Tibial artery (tissue), 4 donors: Measurements from ENCODE around the gene PIP4K2A.
"Not testable (repeated sequence)": the region's sequence is repeated elsewhere in the genome, so short reads cannot be mapped to it uniquely, and the experiment has no call there.

Experiments used
- DNase-seq, 2 donors: peaks; one replicate each; pipeline ENCODE4 v3.0.0-alpha.2; 2019
- H3K27ac ChIP-seq, 2 donors: fragments of 200-600 bp; sonication (generic) in 1 of 2; 1 replicate in 1 of 2; 2 replicates in 1 of 2; pipeline ENCODE4 v1.5.1; 2018 to 2019; ENCODE audit warnings: mild to moderate bottlenecking in 1 of 2
- H3K27me3 ChIP-seq, 2 donors: fragments of 200-600 bp; sonication (generic) in 1 of 2; one replicate each; pipeline versions ENCODE4 v1.5.1 to v1.6.0; 2016 to 2019
- H3K36me3 ChIP-seq, 3 donors: fragments of 200-600 bp; sonication (generic) in 2 of 3; one replicate each; pipeline ENCODE4 v1.5.1; 2016 to 2019; ENCODE audit warnings: mild to moderate bottlenecking in 2 of 3
- H3K4me1 ChIP-seq, 4 donors: fragments of 200-600 bp; sonication (generic) in 2 of 4; 1 replicate in 3 of 4; 2 replicates in 1 of 4; pipeline ENCODE4 v1.5.1; 2016 to 2019
- H3K4me3 ChIP-seq, 2 donors: fragments of 200-600 bp; sonication (generic) in 1 of 2; 1 replicate in 1 of 2; 2 replicates in 1 of 2; pipeline ENCODE4 v1.5.1; 2018 to 2019; ENCODE audit warnings: mild to moderate bottlenecking in 2 of 2
- H3K9me3 ChIP-seq, 3 donors: fragments of 200-600 bp; sonication (generic) in 1 of 3; one replicate each; pipeline ENCODE4 v1.5.1; 2016 to 2019
- CTCF ChIP-seq, 2 experiments: fragments of 200-600 bp in 1 of 2; fragments of 450-650 bp in 1 of 2; IDR thresholded peaks; one replicate each; pipeline ENCODE4 v1.5.1; 2017 to 2019; ENCODE audit warnings: antibody characterized with exemption in 2 of 2, mild to moderate bottlenecking in 1 of 2, moderate library complexity in 1 of 2
- intact Hi-C: fragments of 100-400 bp; cut with DNase I; formaldehyde crosslinking; loops from one replicate; pipeline ENCODE4 v1.15.0; 2023; ENCODE audit warnings: low total_unique reads

The PIP4K2A gene

DNA sequence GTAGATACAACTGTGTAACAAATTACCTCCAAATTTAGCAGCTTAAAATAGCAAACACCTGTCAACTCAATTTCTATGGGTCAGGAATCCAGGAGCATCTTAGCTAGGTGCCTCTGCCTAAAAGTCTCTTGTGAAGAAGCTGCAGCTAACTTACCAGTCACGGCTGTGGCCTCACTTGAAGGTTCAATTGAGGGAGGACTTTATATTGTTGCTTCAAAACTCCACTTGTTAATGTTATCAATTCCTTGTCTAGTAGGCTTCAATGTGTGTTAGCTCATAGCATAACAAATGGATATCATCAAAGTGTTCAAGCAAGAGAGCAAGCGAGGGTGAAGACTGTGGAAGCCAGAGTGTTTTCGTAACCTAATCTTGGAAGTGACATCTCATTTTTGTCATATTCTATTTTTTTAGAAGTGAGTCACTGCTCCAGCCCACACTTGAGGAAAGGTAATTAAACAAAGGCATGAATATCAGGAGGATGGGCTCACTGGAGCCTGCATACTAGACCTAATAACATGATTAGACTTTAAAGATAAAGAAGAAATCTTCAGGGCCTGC, 196.1 kb downstream of the PIP4K2A start:
- intact Hi-C loops: no loop called here
- Histone ChIP-seq H3K9me3 (peaks cover 0 to 18% (median 4%) of the 10 kb centered on the region in 3 donors), H3K36me3 (no peaks in the 10 kb centered on the region), H3K4me3 (no peak overlapping the region), H3K27me3 (peaks cover 0 to 13% of the 10 kb centered on the region in 2 donors), H3K4me1 (no peaks in the 10 kb centered on the region), H3K27ac (no peak overlapping the region)
- TF ChIP-seq CTCF (IDR thresholded peaks at IDR 0.05): no peak
- no peak for DNase-seq

DNA sequence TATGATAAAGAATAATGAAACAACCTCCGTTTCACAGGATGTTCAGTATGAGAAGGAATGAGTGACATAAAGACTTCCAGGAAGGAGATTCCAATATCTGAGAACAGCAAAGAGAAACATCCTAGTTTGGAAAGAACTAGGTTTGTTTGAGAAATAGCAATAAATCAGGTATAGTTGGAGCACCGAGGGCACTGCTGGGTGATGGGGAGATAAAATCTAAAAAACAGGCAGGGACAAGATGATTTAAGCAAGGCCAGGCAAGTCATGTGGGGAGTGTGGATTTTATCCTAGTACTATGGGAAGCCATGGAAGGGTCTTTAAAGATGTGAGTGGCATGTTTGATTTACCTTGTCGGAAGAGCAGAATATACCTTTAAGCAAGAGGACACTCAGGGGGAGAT, 199.4 kb downstream of the PIP4K2A start:
- intact Hi-C loops: no loop called here
- Histone ChIP-seq H3K9me3 (peaks cover 0 to 4% (median 2%) of the 10 kb centered on the region in 3 donors), H3K27ac (no peak overlapping the region), H3K4me1 (no peaks in the 10 kb centered on the region), H3K4me3 (no peak overlapping the region), H3K36me3 (no peaks in the 10 kb centered on the region), H3K27me3 (peaks cover 0 to 13% of the 10 kb centered on the region in 2 donors)
- no peak for TF ChIP-seq CTCF (IDR thresholded peaks at IDR 0.05)
- DNase-seq: no peak

DNA sequence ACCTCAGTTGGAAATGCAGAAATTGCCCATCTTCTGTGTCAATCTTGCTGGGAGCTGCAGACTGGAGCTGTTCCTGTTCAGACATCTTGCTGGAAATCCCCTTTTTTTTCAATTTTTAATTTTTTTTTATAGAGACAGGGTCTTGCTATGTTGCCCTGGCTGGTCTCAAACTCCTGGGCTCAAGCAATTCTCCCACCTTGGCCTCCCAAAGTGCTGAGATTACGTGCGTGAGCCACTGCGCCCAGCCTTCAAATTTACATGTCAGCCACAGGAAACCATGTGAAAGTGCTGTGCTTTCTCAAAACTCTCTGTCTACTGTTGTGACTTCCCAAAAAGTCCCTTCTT, 200.0 kb downstream of the PIP4K2A start:
- H3K4me3 ChIP-seq, H3K4me1 ChIP-seq, DNase-seq, H3K9me3 ChIP-seq, H3K36me3 ChIP-seq, intact Hi-C loops, H3K27ac ChIP-seq: not testable (repeated sequence)
- peaks cover 0 to 13% of the 10 kb centered on the region in 2 donors for H3K27me3 ChIP-seq

DNA sequence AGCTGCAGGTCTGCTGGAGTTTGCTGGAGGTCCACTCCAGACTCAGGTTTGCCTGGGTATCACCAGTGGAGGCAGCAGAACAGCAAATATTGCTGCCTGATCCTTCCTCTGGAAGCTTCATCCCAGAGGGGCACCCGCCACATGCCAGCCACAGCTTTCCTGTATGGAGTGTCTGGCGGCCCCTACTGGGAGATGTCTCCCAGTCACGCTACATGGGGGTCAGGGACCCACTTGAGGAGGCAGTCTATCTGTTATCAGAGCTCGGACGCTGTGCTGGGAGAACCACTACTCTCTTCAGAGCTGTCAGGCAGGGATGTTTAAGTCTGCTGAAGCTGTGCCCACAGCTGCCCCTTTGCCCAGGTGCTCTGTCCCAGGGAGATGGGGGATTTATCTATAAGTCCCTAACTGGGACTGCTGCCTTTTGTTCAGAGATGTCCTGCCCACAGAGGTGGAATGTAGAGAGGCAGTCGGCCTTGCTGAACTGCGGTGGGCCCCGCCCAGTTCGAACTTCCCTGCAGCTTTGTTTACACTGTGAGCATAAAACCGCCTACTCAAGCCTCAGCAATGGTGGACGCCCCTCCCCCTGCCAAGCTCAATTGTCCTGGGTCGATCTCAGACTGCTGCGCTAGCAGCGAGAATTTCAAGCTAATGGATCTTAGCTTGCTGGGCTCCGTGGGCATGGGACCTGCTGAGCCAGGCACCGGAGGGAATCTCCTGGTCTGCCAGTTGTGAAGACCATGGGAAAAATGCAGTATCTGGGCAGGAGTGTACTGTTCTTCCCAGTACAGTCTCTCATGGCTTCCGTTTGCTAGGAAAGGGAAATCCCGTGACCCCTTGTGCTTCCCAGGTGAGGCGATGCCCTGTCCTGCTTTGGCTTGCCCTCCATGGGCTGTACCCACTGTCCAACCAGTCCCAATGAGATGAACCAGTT, 200.6 kb downstream of the PIP4K2A start:
- H3K27ac ChIP-seq, H3K36me3 ChIP-seq, H3K4me1 ChIP-seq, H3K9me3 ChIP-seq, intact Hi-C loops, H3K4me3 ChIP-seq, DNase-seq: not testable (repeated sequence)
- H3K27me3 ChIP-seq: peaks cover 0 to 13% of the 10 kb centered on the region in 2 donors

DNA sequence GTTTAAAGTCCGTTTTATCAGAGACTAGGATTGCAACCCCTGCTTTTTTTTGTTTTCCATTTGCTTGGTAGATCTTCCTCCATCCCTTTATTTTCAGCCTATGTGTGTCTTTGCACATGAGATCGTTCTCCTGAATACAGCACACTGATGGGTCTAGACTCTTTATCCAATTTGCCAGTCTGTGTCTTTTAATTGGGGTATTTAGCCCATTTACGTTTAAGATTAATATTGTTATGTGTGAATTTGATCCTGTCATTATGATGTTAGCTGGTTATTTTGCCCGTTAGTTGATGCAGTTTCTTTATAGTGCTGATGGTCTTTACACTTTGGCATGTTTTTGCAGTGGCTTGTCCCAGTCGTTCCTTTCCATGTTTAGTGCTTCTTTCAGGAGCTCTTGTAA, 202.4 kb downstream of the PIP4K2A start:
- H3K9me3 ChIP-seq, intact Hi-C loops, H3K27ac ChIP-seq, DNase-seq, H3K36me3 ChIP-seq, H3K4me3 ChIP-seq, H3K4me1 ChIP-seq: not testable (repeated sequence)
- H3K27me3 ChIP-seq: peaks cover 0 to 13% of the 10 kb centered on the region in 2 donors

- H3K4me1 ChIP-seq, H3K36me3 ChIP-seq, intact Hi-C loops, DNase-seq, H3K27me3 ChIP-seq, H3K9me3 ChIP-seq, H3K4me3 ChIP-seq, H3K27ac ChIP-seq: not testable (repeated sequence)
Observed at GRCh38 chr10:22508214-22508613, 206.2 kb downstream of the PIP4K2A start.

- DNase-seq: no peak
- Histone ChIP-seq H3K9me3 (peaks cover 0 to 3% (median 0%) of the 10 kb centered on the region in 3 donors), H3K36me3 (no peaks in the 10 kb centered on the region), H3K4me3 (no peak overlapping the region), H3K4me1 (peaks cover 0 to 3% (median under 1%) of the 10 kb centered on the region in 4 donors), H3K27me3 (no peaks in the 10 kb centered on the region), H3K27ac (no peak overlapping the region)
- TF ChIP-seq CTCF (IDR thresholded peaks at IDR 0.05): no peak
- intact Hi-C loops: no loop called here
Observed at GRCh38 chr10:22505911-22506685, 208.3 kb downstream of the PIP4K2A start.
